Peyer's patch (tissue), 4 donors: ENCODE measurements around the gene KCNC2. TPM values are rescaled to one million over a fixed set of nuclear protein-coding genes. Genes with fewer than 3 reads are reported as not detected.

Source experiments
- DNase-seq, 3 donors: peaks; one replicate each; pipeline ENCODE4 v3.0.0-alpha.2; 2017 to 2019
- H3K27ac ChIP-seq, 4 donors: fragments of 200-600 bp; sonication (generic); one replicate each; pipeline ENCODE4 v1.5.1; 2016 to 2019
- H3K27me3 ChIP-seq, 2 donors: fragments of 200-600 bp; sonication (generic); one replicate each; pipeline ENCODE4 v1.5.1; 2019
- H3K36me3 ChIP-seq, 3 donors: fragments of 200-600 bp; sonication (generic); one replicate each; pipeline ENCODE4 v1.5.1; 2016 to 2019
- H3K4me1 ChIP-seq, 4 donors: fragments of 200-600 bp; sonication (generic); one replicate each; pipeline ENCODE4 v1.5.1; 2016 to 2019
- H3K4me3 ChIP-seq, 4 donors: fragments of 200-600 bp; sonication (generic); 1 replicate in 3 of 4; 2 replicates in 1 of 4; pipeline ENCODE4 v1.5.1; 2016 to 2019; ENCODE audit warnings: mild to moderate bottlenecking in 1 of 4
- H3K9me3 ChIP-seq, 4 donors: fragments of 200-600 bp; sonication (generic); one replicate each; pipeline ENCODE4 v1.5.1; 2016 to 2019; ENCODE audit warnings: mild to moderate bottlenecking in 1 of 4
- POLR2A ChIP-seq, 2 donors: fragments of 450-650 bp; IDR thresholded peaks; one replicate each; pipeline ENCODE4 v1.5.1; 2017; ENCODE audit warnings: antibody characterized with exemption in 2 of 2, mild to moderate bottlenecking in 2 of 2, moderate library complexity in 2 of 2
- total RNA-seq, 4 donors: library from RNA; depleted of rRNA; stranded (reverse); fragments of >200 nt; gene quantifications; one replicate each; pipeline ENCODE4 v1.1.0, GENCODE V29; 2016
- TF ChIP-seq, protein P1 (sequence below), 6 experiments: fragments of 450-650 bp in 4 of 6; fragments of 200-600 bp in 2 of 6; sonication (generic) in 1 of 6; IDR thresholded peaks; one replicate each; pipeline ENCODE4 v1.5.1; 2017 to 2019; ENCODE audit warnings: antibody characterized with exemption in 6 of 6, mild to moderate bottlenecking in 3 of 6, moderate library complexity in 1 of 6

KCNC2 gene
- total RNA-seq, 4 donors from 2014 or later, result not detected

GRCh38 chr12:75081305-75081704 is 128.3 kb downstream of the KCNC2 start:
- Histone ChIP-seq H3K27me3 (no peaks in the 10 kb centered on the region), H3K36me3 (no peaks in the 10 kb centered on the region), H3K9me3 (no peaks in the 10 kb centered on the region), H3K4me3 (no peak overlapping the region), H3K27ac (no peak overlapping the region), H3K4me1 (no peaks in the 10 kb centered on the region)
- TF ChIP-seq, protein P1, sequence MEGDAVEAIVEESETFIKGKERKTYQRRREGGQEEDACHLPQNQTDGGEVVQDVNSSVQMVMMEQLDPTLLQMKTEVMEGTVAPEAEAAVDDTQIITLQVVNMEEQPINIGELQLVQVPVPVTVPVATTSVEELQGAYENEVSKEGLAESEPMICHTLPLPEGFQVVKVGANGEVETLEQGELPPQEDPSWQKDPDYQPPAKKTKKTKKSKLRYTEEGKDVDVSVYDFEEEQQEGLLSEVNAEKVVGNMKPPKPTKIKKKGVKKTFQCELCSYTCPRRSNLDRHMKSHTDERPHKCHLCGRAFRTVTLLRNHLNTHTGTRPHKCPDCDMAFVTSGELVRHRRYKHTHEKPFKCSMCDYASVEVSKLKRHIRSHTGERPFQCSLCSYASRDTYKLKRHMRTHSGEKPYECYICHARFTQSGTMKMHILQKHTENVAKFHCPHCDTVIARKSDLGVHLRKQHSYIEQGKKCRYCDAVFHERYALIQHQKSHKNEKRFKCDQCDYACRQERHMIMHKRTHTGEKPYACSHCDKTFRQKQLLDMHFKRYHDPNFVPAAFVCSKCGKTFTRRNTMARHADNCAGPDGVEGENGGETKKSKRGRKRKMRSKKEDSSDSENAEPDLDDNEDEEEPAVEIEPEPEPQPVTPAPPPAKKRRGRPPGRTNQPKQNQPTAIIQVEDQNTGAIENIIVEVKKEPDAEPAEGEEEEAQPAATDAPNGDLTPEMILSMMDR (IDR thresholded peaks at IDR 0.05), result no peak
- TF ChIP-seq POLR2A (IDR thresholded peaks at IDR 0.05), result no peak
- no peak for DNase-seq

- no peak for DNase-seq
- TF ChIP-seq, protein P1 (IDR thresholded peaks at IDR 0.05), result no peak
- H3K27me3 ChIP-seq, result no peaks in the 10 kb centered on the region
- no peaks in the 10 kb centered on the region for H3K36me3 ChIP-seq
- no peaks in the 10 kb centered on the region for H3K4me1 ChIP-seq
- H3K27ac ChIP-seq, result no peak overlapping the region
- no peak overlapping the region for H3K4me3 ChIP-seq
- no peaks in the 10 kb centered on the region for H3K9me3 ChIP-seq
These were observed 129.1 kb downstream of the KCNC2 start for GRCh38 chr12:75080582-75080981.

DNA sequence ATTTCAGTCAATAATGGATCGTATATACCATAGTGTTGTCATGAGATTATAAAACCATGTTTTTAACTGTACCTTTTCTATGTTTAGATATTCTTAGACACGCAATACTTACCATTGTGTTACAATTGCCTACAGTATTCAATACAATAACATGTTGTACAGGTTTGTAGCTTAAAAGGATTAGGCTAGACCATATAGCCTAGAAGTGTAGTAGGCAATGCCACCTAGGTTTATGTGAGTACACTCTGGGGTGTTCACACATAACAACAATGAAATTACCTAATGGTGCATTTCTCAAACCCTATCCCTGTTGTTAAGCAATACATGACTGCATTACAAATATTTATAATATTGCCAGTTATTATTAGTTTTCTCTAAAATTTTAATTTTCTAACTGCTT is 144.2 kb downstream of the KCNC2 start:
- Histone ChIP-seq H3K27ac (no peak overlapping the region), H3K4me1 (no peaks in the 10 kb centered on the region), H3K4me3 (no peak overlapping the region), H3K27me3 (no peaks in the 10 kb centered on the region), H3K36me3 (no peaks in the 10 kb centered on the region), H3K9me3 (no peaks in the 10 kb centered on the region)
- no peak for TF ChIP-seq POLR2A (IDR thresholded peaks at IDR 0.05)
- TF ChIP-seq, protein P1 (IDR thresholded peaks at IDR 0.05), result no peak
- no peak for DNase-seq

- TF ChIP-seq POLR2A (IDR thresholded peaks at IDR 0.05), result no peak
- TF ChIP-seq, protein P1 (IDR thresholded peaks at IDR 0.05), result no peak
- H3K27me3 ChIP-seq, result no peaks in the 10 kb centered on the region
- H3K27ac ChIP-seq, result no peak overlapping the region
- H3K4me1 ChIP-seq, result no peaks in the 10 kb centered on the region
- no peaks in the 10 kb centered on the region for H3K36me3 ChIP-seq
- H3K4me3 ChIP-seq, result no peak overlapping the region
- no peak for DNase-seq
- H3K9me3 ChIP-seq, result no peaks in the 10 kb centered on the region
These were observed 146.9 kb downstream of the KCNC2 start for GRCh38 chr12:75062691-75063090.

DNA sequence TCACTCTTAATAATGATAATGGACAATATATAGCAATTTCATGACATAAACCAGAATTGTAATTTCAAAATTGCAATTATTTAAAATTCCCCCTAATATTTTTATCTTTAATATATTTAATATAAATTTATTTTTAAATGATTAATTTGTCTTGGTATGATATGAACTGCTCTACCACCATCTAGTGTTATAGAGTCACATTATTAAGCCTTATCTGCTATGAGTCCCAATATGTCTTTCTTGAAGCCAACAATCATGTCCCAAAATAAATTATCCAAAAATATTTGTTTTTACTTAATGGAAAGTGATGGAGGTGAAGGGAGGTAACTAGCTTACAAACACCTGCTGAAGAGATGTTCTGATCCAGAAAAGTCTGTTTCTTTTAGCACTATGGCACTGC is 151.4 kb downstream of the KCNC2 start:
- Histone ChIP-seq H3K4me1 (no peaks in the 10 kb centered on the region), H3K36me3 (no peaks in the 10 kb centered on the region), H3K9me3 (no peaks in the 10 kb centered on the region), H3K27ac (no peak overlapping the region), H3K27me3 (no peaks in the 10 kb centered on the region), H3K4me3 (no peak overlapping the region)
- TF ChIP-seq, protein P1 (IDR thresholded peaks at IDR 0.05), result no peak
- TF ChIP-seq POLR2A (IDR thresholded peaks at IDR 0.05), result no peak
- DNase-seq, result no peak

DNA sequence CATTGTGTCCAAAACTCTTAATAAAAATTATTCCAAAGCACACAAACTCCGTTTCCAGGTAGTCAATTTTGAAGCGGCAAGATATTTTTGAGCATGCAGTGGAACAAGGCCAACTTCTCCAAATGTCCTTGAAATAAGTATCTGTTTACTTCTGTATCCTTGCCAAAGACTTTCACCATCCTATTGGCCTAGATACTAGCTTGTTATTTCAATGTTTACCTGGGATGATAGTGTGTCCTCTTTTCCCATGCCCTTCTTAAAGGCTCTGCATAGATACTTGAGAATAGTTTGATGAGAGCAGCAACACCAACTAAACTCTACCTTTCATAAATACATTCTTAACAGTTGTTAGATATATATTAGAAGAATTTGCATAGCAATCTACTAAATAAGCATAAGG is 160.9 kb downstream of the KCNC2 start:
- no peaks in the 10 kb centered on the region for H3K36me3 ChIP-seq
- no peak for DNase-seq
- TF ChIP-seq, protein P1 (IDR thresholded peaks at IDR 0.05), result no peak
- TF ChIP-seq POLR2A (IDR thresholded peaks at IDR 0.05), result no peak
- no peak overlapping the region for H3K27ac ChIP-seq
- H3K4me1 ChIP-seq, result no peaks in the 10 kb centered on the region
- no peak overlapping the region for H3K4me3 ChIP-seq
- no peaks in the 10 kb centered on the region for H3K9me3 ChIP-seq
- no peaks in the 10 kb centered on the region for H3K27me3 ChIP-seq
